K562 (cell line): ENCODE results near the gene SUSD5. TPM values are rescaled to one million over a fixed set of nuclear protein-coding genes. Genes with fewer than 3 reads are reported as not detected.
A peak's percentile ranks its signal among the peaks of the same experiment; 100 is the strongest.

Experiments used
- ASH1L ChIP-seq: fragments of 450-650 bp; IDR thresholded peaks from 2 replicates; pipeline ENCODE4 v1.6.1; 2018; ENCODE audit warnings: borderline replicate concordance, mild to moderate bottlenecking, low read depth; ENCODE audit not compliant: partially characterized antibody
- FIP1L1 ChIP-seq: fragments of 200-400 bp; formaldehyde crosslinking; IDR thresholded peaks from 2 replicates; pipeline ENCODE4 v1.6.1; 2018; ENCODE audit warnings: mild to moderate bottlenecking, low read depth, low read length; ENCODE audit not compliant: poor library complexity, severe bottlenecking
- HNRNPLL ChIP-seq: fragments of 200-400 bp; formaldehyde crosslinking; IDR thresholded peaks from 2 replicates; pipeline ENCODE4 v1.6.1; 2017; ENCODE audit warnings: low read length, low read depth, mild to moderate bottlenecking; ENCODE audit not compliant: poor library complexity, severe bottlenecking
- KAT8 ChIP-seq: fragments of 450-650 bp; IDR thresholded peaks from 2 replicates; pipeline ENCODE4 v1.6.1; 2016; ENCODE audit warnings: low read depth, mild to moderate bottlenecking
- MYC ChIP-seq, 2 experiments: fragments of 250-450 bp in 1 of 2; sonication (Bioruptor Pico) in 1 of 2; IDR thresholded peaks; 2 replicates each; pipeline versions ENCODE4 v1.5.1 to v1.6.1; 2012 to 2021; ENCODE audit warnings: low read depth in 2 of 2, borderline replicate concordance in 1 of 2, improper control_type of control experiment in 1 of 2, low read length in 1 of 2, mild to moderate bottlenecking in 1 of 2, moderate library complexity in 1 of 2
- POLR2A ChIP-seq: fragments of 450-650 bp; conservative IDR thresholded peaks from 2 replicates; pipeline ENCODE4 v1.6.1; 2016
- RAD21 ChIP-seq, 2 experiments: fragments of 250-450 bp in 1 of 2; fragments of 450-650 bp in 1 of 2; sonication (Bioruptor Pico) in 1 of 2; formaldehyde crosslinking in 1 of 2; IDR thresholded peaks in 1 of 2; conservative IDR thresholded peaks in 1 of 2; 2 replicates each; pipeline versions ENCODE4 v1.4.0 to v1.8.0; 2020 to 2022; ENCODE audit warnings: mild to moderate bottlenecking in 2 of 2, moderate library complexity in 1 of 2
- SMAD4 ChIP-seq: fragments of 250-450 bp; sonication (Bioruptor Pico); conservative IDR thresholded peaks from 2 replicates; pipeline ENCODE4 v1.8.0; 2021; ENCODE audit warnings: inconsistent platforms, mild to moderate bottlenecking, moderate library complexity
- SREBF1 ChIP-seq: fragments of 150-350 bp; IDR thresholded peaks from 2 replicates; pipeline ENCODE4 v1.6.1; 2014; ENCODE audit warnings: antibody characterized with exemption, low read depth, low read length, borderline replicate concordance
- ZNF12 ChIP-seq: sonication (generic); formaldehyde crosslinking; IDR thresholded peaks from 2 replicates; pipeline ENCODE4 v1.4.0; 2020; ENCODE audit warnings: mild to moderate bottlenecking, missing genetic modification reagents
- ZNF143 ChIP-seq: sonication (generic); formaldehyde crosslinking; IDR thresholded peaks from 2 replicates; pipeline ENCODE4 v1.9.0; 2022; ENCODE audit warnings: mild to moderate bottlenecking, missing genetic modification reagents
- ZNF217 ChIP-seq: sonication (generic); formaldehyde crosslinking; IDR thresholded peaks from 2 replicates; pipeline ENCODE4 v1.8.0; 2022; ENCODE audit warnings: mild to moderate bottlenecking, missing genetic modification reagents
- ZNF311 ChIP-seq: fragments of 250-450 bp; sonication (Bioruptor Pico); IDR thresholded peaks from 2 replicates; pipeline ENCODE4 v1.4.0; 2020; ENCODE audit warnings: mild to moderate bottlenecking, moderate library complexity
- polyA plus RNA-seq, 8 experiments: library from polyadenylated mRNA; depleted of rRNA in 4 of 8; stranded (reverse) in 5 of 8; unstranded in 3 of 8; fragments of >200 nt; fragmentation: Nextera tagmentation in 2 of 8; fragmentation: Illumina TruSeq in 1 of 8; extraction: Ambion mirVana in 2 of 8; extraction: Trizol in 1 of 8; gene quantifications; 2 replicates each; pipeline versions ENCODE4 v1.2.1 to v1.2.3, GENCODE V29; 2011 to 2014; ENCODE audit warnings: inconsistent platforms in 1 of 8, missing spikeins in 1 of 8
- total RNA-seq, 7 experiments: library from RNA; depleted of rRNA in 6 of 7; stranded (reverse); fragments of >200 nt in 6 of 7; fragmentation: Illumina TruSeq in 2 of 7; extraction: Trizol in 2 of 7; gene quantifications; 2 replicates each; pipeline versions ENCODE4 v1.2.1 to v1.2.3, GENCODE V29; 2011 to 2021; ENCODE audit warnings: low replicate concordance in 1 of 7
- TF ChIP-seq, protein P1 (sequence below): sonication (generic); formaldehyde crosslinking; IDR thresholded peaks from 2 replicates; pipeline ENCODE4 v1.8.1; 2023; ENCODE audit warnings: missing genetic modification reagents, mild to moderate bottlenecking, borderline replicate concordance
- TF ChIP-seq, protein P2 (sequence below), 2 experiments: IDR thresholded peaks; 2 replicates each; pipeline ENCODE4 v1.6.1; 2012; ENCODE audit warnings: improper control_type of control experiment in 2 of 2, low read depth in 2 of 2, low read length in 2 of 2, borderline replicate concordance in 1 of 2

The SUSD5 gene
- total and polyA plus RNA-seq, 9 of the 15 experiments (the other 6 are each of a cell fraction or from before 2014, with no cell fraction given) = not detected

DNA sequence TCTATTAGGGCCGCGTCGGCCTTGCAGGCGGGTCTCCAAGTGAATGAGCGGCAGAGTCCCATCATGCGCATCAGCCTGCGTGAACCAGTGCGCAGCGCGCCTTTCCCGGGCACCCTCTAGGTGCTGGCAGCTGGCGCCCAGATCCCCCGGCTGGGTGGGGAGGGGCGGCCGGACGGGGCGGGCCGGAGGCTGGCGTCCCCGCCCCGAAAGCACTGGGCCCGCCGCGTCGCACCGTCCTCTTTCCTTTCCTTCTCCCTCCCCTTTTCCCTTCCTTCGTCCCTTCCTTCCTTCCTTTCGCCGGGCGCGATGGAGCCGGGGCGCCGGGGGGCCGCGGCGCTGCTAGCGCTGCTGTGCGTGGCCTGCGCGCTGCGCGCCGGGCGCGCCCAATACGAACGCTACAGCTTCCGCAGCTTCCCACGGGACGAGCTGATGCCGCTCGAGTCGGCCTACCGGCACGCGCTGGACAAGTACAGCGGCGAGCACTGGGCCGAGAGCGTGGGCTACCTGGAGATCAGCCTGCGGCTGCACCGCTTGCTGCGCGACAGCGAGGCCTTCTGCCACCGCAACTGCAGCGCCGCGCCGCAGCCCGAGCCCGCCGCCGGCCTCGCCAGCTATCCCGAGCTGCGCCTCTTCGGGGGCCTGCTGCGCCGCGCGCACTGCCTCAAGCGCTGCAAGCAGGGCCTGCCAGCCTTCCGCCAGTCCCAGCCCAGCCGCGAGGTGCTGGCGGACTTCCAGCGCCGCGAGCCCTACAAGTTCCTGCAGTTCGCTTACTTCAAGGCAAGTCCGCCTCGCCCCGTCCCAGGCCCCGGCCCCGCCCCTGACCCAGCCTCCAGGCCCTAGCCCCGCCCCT lies 104.6 kb downstream of the SUSD5 start, which contains the start of gene CRTAP (continued):
- TF ChIP-seq, protein P1, sequence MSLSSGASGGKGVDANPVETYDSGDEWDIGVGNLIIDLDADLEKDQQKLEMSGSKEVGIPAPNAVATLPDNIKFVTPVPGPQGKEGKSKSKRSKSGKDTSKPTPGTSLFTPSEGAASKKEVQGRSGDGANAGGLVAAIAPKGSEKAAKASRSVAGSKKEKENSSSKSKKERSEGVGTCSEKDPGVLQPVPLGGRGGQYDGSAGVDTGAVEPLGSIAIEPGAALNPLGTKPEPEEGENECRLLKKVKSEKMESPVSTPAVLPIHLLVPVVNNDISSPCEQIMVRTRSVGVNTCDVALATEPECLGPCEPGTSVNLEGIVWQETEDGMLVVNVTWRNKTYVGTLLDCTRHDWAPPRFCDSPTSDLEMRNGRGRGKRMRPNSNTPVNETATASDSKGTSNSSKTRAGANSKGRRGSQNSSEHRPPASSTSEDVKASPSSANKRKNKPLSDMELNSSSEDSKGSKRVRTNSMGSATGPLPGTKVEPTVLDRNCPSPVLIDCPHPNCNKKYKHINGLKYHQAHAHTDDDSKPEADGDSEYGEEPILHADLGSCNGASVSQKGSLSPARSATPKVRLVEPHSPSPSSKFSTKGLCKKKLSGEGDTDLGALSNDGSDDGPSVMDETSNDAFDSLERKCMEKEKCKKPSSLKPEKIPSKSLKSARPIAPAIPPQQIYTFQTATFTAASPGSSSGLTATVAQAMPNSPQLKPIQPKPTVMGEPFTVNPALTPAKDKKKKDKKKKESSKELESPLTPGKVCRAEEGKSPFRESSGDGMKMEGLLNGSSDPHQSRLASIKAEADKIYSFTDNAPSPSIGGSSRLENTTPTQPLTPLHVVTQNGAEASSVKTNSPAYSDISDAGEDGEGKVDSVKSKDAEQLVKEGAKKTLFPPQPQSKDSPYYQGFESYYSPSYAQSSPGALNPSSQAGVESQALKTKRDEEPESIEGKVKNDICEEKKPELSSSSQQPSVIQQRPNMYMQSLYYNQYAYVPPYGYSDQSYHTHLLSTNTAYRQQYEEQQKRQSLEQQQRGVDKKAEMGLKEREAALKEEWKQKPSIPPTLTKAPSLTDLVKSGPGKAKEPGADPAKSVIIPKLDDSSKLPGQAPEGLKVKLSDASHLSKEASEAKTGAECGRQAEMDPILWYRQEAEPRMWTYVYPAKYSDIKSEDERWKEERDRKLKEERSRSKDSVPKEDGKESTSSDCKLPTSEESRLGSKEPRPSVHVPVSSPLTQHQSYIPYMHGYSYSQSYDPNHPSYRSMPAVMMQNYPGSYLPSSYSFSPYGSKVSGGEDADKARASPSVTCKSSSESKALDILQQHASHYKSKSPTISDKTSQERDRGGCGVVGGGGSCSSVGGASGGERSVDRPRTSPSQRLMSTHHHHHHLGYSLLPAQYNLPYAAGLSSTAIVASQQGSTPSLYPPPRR = no peak; the same call in 1 of the 2 replicates
- TF ChIP-seq POLR2A = peak; percentile 81
- TF ChIP-seq RAD21 (CRISPR knock-in tag; conservative IDR thresholded peaks at IDR 0.05 in 1 of 2, IDR thresholded peaks at IDR 0.05 in 1 of 2) = peak; percentile 10 to 16; a peak in 2 of 4 replicates
- TF ChIP-seq ZNF217 (CRISPR knock-in tag) = no peak
- TF ChIP-seq ASH1L = no peak
- TF ChIP-seq ZNF311 (CRISPR knock-in tag) = peak; percentile 45; the same call in 1 of the 2 replicates
- peak; percentile 86 for TF ChIP-seq FIP1L1
- no peak for TF ChIP-seq KAT8
- no peak; the same call in 1 of the 2 replicates for TF ChIP-seq ZNF143 (CRISPR knock-in tag)
- TF ChIP-seq MYC (IDR thresholded peaks at IDR 0.05; ENCODE audit: low read depth, low read length) = peak; percentile 76
- TF ChIP-seq MYC (CRISPR knock-in tag; IDR thresholded peaks at IDR 0.05; ENCODE audit: borderline replicate concordance, low read depth) = no peak
- TF ChIP-seq SMAD4 (CRISPR knock-in tag) = peak; percentile 86
- no peak for TF ChIP-seq SREBF1
- TF ChIP-seq, protein P2, sequence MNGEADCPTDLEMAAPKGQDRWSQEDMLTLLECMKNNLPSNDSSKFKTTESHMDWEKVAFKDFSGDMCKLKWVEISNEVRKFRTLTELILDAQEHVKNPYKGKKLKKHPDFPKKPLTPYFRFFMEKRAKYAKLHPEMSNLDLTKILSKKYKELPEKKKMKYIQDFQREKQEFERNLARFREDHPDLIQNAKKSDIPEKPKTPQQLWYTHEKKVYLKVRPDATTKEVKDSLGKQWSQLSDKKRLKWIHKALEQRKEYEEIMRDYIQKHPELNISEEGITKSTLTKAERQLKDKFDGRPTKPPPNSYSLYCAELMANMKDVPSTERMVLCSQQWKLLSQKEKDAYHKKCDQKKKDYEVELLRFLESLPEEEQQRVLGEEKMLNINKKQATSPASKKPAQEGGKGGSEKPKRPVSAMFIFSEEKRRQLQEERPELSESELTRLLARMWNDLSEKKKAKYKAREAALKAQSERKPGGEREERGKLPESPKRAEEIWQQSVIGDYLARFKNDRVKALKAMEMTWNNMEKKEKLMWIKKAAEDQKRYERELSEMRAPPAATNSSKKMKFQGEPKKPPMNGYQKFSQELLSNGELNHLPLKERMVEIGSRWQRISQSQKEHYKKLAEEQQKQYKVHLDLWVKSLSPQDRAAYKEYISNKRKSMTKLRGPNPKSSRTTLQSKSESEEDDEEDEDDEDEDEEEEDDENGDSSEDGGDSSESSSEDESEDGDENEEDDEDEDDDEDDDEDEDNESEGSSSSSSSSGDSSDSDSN (IDR thresholded peaks at IDR 0.05; ENCODE audit: borderline replicate concordance in 1 of 2, low read depth in 2 of 2, low read length in 2 of 2) = peak; percentile 71 to 92; a peak in 1 of 4 replicates
- TF ChIP-seq HNRNPLL = peak; percentile 97
- TF ChIP-seq ZNF12 (CRISPR knock-in tag) = peak; percentile 86
